IPS DF 4.7 (cell line): ENCODE measurements around the gene CDC42BPG.
A peak's percentile ranks its signal among the peaks of the same experiment; 100 is the strongest.

ENCODE experiments used
- DNase-seq: peaks from one replicate; pipeline ENCODE4 v3.0.0-alpha.2; 2013; ENCODE audit warnings: low spot score; ENCODE audit errors: extremely low read depth

The CDC42BPG gene

DNA sequence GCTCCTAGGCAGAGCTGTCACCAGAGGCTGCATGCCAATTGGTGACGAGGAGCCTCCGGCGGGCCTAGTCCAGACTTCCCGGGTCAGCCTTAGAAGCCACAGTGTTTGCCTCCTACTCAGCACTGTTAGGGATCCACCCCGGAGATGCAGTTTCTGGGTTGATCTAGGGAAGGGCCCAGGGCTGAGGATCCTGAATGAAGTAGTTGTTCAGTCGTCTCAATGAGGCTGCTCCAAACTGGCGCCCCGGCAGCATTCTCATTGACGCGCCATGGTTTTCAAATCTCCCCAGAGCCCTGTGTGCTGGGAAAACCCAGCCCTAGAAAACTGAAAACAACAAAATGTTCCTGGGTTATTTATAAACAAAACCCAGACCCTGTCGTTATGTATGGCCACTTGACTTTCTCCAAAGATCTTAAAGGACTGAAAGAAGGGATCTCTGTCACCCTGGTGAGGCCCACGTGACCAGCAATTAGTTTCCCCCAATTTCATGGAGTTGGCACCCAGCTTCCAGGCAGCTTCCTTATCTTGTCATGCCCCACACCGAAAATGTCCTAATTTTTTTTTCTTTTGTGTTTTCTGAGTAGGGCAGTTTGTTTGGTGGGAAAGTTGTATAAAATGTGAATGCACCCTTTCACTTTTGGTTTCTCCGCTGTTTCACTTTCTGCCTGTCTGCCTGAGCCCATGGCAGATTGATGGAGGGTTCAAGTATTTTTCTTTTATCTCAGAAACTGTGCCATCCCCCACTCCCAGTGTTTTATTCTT is 36.0 kb upstream of the CDC42BPG start:
- DNase-seq = no peak

DNA sequence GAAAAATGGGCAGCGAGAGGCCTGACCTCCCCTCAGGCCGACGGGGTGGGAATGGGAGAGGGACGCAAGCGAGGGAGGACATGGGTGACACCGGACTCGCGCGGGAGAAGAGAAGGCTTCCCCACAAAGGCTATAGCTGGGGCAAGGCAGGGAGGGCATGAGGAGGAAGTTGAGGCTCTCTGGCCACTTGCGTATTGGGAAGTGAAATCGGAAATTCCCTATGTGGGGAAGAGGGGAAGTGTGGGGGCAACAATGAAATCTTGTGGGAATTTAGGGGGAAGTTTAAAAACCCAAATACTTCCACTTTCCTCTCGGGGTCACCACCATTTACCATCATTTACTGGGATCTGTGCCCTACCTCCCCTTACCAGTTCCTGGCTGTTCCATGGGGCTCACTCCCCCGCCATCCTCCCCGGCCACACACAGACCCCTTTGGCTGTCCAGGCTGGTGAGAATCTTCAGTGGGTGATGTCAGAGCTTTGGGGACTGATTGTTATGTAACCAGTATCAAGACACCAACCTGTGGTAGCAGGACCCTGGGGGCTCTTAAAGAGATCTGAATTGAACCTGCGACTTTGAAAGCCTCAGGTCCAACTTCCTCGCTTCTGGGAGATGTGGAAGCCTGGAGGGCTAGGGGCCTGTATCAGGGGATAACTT is 34.9 kb upstream of the CDC42BPG start:
- DNase-seq = no peak

DNA sequence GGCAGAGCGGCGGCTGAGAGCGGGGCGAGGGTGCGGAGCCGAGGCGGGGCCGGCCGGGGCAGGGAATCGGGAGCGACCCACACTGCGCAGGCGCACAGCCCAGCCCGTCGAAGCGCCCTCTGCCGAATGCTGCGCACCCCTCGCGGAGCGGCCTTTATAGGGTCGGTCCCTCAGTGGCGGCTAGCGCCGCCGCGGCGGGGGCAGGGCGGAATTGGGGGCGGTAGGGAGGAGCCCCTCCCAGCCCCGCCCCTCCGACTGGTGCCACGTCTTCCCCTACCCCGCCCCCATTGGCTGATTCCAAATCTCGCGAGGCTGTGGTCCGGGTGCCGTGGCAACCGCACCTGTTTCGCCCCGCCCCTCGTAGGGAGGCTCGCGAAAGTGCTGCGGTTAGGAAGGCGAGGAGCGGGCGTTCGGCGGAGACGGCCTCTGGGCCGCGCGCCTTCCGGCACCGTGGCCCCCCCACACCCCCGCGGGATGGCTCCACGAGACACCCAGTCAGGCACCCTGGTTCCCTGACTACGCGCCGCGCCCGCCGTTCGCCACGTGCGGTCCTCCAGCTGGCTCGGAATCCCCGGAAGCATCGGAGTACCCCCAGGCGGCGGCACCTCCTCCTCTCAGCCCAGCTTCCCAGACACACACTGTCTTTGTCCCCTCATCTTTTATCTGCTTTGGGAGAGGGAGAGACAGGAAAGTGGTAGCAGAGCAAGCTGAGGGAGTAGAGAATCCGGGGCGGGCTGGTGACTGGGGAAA is 34.2 kb upstream of the CDC42BPG start, which contains the start of gene EHD1:
Gene EHD1 (minus strand): TSS at position 128 of the 750 bp plus-strand sequence. CDS start 157 bp downstream, outside the sequence.
- peak; percentile 60 for DNase-seq

DNA sequence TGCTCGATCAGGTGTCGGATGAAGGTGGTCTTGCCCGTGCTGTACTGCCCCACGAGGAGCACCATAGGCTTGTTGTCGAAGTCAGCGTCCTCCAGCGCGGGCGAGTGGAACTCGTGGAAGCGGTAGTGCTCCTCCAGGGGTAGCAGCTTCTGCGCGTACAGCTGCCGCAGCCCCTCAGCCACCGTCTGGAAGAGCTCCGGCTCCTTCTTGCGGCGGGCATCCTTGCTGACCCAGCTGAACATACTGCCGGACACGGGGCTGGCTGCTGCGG is 33.7 kb upstream of the CDC42BPG start:
- DNase-seq = no peak

DNA sequence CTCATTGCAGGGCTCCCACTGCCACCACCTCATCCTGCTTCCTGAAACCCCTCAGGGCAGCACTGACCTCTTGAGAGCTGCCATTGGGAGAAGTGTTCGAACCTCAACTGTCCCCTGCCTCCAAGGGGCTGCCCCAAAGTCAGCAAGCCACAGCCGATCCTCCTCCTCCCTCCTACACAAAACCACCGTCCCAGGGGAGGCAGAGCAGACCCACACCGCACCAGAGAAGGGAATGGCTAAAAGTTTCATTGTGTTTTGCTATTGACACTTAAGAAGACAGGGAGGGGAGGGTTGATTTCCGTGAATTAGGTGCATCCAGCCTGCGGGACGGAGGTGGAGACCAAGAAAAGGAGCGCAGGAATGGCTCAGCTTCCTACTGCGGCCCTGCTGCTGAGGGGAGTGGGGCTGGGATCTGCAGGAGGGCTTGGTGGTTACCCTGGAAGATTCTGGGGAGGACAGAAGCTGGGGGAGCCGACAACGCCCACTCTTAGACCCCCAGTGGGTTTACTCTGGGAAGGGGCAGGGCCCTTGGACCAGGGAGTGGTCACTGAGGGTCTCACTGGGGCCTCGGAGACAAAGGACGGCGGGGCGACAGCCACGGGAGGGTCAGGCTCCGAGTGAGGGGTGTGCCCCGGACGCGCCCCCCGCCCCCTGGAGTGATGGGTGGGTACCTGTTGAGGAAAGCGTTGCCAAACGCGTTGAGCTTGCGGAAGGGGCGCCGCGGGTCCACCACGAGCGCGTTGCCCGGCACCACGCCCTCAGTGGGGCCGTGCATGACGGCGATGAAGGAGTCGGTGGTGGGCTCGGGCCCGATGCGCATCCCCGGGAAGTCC is 33.2 kb upstream of the CDC42BPG start:
- DNase-seq = no peak

DNA sequence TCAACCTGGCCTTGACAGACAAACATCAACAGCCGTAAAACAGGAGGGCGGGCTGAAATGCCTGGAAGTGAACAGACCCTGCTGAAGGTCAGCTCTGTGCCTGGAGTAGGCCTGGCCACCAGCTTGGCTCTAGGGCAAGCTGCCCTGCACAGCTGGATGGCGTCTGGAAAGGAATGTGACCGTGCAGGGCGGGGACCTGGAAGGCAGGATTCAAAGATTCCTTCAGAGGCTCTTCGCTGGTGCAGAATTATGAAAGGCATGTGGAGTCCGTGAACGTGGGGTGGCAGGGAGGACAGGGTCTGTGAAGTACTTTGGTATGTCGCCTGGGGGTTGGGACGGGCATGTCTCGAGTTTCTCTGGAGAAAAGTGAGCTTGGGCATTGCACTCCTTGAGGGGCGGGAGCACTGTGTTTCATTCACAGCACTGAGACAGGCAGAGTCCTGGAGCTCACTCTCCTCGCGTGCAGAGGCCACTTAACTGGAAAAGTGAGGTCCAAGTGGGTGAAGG is 32.4 kb upstream of the CDC42BPG start:
- no peak for DNase-seq

DNA sequence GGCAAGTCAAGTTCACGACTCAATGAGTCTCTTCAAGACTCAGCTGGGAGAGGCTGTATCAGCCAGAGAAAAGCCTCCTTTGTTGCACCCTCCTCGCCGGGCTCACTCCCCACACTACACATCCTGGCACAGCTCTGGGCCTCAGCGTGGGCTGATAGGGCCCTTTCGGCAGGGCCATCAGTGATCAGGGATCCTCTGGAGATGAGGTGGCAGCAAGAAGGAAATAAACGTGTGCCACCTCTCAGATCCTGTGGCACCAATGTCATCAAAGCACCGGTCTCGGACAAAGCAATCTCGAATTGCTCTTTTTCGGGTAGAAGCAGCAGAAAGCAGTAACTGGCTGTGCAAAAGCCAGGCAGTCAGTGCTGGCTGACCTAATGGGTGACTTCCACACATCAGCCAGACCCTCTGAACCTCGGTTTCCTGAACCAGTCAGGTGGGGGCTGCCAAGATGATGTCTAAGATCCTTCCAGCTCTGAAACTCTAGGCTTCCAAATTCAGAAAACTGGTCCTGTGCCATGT is 31.8 kb upstream of the CDC42BPG start:
- DNase-seq = no peak

DNA sequence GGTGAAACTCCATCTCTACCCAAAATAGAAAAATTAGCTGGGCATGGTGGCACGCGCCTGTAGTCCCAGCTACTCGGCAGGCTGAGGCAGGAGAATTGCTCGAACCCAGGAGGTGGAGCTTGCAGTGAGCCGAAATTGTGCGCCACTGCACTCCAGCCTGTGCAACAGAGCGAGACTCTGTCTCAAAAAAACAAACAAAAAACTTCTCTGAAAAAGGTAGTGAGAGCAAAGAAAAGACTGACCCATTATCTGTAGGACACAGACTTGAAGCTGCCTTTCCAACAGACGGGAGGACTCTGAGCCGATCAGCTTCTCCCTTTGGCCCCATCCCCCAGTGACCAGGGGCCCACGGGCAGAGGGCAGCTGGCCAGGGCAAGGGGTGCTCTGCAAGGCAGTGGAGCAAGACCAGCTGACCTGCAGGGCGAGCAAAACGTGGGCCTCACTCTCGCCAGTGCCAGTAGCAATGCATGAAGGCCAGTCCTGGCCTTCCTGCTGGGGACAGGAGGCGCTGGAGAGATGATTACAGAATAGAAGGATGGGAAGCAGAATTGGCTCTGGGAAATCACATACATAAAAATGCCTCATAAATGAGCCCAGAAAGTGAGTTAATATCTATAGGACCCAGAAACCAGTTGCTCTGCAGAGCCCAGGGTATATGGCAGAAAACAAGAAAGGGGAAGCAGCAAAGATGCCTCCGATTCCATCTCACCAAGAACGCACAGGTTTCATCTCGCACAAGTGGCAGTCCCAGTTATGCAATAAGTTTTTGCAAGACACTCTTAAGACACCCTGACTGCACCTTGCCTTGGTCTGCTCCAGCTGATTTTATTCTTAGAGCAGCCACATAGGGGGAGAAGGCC is 31.1 kb upstream of the CDC42BPG start:
- no peak for DNase-seq

DNA sequence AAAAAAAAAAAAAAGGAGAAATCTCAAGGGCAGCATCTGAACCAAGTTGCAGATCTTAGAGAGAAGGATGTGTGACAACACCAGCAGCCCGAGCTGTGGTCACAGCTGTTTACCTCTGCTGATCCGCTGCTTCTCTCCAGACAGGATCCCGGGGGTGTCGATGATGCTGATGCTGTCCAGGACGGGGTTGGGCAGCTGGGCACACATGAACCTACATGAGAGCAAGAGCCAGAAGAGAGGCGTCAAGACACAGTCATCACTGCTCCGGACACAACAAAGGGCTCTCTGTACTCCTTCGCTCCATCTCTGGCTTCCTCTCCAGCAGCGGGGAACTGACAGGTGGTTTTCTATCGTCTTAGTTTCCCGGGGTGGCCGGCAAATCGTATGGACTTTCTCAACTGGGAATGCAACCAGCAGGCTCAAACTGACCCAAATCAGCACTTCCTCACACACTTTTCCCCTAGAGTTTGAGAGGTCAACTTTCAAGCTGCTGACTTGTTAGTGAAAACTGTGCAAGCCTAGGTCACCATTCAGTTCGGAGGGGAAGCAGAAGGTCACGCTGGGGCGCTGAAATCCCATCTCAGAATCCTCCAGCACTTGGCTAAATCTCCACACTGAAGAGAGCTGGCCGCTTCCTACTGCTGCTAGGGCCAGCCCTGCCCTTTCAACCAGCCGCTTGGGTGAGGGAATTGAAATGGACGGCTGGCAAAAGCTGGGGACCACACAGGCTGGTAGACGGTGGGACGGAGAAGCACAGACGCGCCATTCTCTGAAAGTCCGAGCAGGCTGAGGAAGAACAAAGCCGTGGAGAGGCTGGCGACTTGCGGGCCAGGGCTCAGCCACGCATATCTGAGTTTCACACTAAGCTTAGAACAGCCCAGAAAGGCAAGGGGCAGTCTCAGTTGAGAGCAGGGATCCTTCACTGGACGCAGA is 30.1 kb upstream of the CDC42BPG start:
- no peak for DNase-seq

DNA sequence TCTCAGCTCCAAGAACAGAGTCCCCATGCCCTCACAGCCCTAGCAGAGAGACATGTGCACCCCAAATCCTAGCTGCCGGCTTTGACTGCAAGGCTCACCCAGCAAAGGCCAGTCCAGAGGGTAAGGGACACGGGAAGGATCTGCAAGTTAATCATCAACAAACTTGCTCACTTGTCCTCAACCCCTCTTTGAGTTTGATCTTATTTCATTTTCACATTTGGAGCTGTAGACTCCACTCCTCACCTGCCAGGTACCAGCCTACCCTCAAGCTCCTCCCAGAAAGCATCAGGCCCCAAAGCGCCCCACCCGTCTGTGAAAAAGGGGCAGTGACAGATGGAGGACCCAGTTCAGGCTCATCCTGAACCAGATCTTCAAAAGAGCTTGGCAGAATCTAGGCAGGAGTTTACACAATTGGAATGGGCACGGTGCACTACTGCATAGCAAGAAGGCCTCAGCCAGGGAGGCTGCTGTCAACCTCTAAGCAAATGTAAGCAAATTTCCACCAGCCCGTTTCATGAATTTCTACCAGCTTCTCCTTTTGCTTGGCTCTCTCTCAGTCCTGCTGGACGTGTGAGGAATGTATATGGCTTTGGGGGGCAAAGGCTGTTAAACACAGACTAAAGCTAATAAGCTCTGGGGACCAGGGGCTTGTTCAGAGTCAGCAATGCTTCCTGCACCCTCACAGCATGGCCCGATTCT is 28.5 kb upstream of the CDC42BPG start:
- DNase-seq = no peak

DNA sequence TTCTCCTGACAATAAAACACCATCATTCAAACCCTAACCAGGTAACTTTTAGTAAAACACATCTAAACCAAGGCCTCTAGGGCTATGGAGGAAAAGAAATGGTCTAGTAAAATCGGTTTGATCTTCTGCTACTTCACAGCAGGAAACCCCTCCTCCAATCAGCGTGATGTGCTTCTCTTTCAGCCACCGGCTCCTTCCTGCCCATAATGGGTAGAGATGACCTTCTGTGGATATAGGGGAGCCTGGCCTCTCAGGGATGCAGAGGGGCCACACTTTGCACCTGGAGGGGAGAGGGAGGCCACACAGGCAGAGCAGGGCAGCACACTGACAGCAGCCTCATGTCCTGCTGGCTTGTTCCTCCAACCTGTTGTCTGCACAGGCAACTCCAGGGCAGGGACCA is 27.0 kb upstream of the CDC42BPG start:
- DNase-seq = no peak

DNA sequence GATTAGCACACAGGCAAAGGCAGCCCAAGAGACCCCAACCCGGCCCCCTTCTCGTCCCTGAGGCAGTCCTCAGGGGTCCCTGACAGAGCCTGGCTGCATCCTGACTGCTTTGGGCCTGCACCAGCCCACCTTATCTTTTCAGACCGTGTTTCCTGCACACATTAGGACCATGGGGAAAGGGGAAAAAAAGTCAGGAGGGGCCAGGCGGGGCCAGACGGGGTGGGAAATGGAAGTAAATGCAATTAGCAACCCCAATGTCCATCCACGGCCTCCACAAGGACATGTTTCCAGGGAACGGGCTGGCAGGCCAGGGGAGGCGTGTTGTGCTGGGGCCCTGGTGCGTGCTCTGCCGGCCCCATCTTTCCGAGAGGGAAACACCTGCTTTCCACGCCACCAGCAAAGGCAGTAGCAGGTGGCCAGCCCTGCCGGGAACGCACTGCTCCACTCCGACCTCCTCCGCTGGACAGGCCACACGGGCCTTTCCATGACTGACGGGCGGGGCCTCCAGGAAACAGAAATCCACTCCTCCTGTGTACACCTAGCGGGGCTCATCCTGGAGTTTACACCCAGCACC is 26.5 kb upstream of the CDC42BPG start:
- no peak for DNase-seq

DNA sequence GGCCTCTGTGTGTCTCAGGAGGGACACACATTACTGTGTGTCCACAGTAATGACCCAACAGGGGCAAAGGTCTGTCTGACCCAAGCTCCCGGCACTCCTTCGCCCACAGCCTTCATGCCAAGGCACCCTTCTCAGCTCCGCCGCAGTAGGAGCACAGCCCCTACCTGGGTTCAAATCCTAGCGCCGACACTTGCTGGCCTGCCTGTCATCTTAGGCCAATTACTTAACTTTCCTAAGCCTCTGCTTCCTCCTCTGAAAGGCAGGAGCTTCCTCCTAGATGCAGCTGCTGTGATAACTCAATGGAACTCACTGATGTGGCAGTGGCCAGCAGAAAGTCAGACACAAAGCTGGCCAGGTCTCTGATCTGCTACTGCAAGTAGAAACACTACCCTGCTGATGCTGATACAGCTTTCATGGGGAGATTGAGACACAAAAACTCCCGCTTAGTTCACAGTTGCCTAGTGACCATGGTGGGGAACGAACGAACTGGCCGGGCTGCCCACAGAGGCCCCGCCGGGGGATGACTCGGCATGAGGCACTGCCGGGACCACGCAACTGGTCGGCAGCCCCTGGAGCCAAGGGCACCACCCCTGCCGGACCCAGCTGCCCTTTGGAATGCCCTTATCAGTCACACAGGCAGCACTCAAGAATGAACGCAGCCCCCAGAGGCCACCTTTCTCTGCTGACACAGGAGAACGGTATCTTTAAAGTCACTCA is 25.9 kb upstream of the CDC42BPG start:
- no peak for DNase-seq

DNA sequence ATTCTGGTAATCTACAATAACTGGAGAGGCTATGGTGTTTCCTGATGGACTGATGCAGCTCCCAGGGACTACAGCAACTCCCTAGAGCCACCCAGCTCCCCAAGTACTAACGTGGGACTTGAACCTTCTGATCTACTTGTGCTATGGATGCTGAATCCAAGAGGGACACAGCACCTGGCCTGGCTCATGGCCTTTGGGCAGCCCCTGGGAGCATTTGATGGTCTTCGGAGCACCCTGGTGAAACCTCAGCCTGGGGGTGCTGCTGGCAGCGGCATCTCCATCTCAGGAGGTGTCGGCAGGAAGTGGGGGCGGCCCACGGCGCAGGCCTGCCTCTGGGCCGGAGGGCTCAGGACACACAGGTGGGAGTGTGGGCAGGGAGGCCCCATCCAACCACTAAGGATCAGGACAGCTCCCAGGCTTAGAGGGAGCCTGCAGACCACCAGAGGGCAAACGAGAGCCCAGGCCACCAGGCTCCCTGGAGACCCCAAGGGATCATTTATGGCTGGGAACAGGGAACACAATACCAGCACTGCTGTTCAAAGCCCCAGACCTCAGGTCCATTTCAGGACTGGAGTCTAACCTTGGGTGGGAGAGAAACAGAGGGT is 25.2 kb upstream of the CDC42BPG start:
- DNase-seq = no peak

DNA sequence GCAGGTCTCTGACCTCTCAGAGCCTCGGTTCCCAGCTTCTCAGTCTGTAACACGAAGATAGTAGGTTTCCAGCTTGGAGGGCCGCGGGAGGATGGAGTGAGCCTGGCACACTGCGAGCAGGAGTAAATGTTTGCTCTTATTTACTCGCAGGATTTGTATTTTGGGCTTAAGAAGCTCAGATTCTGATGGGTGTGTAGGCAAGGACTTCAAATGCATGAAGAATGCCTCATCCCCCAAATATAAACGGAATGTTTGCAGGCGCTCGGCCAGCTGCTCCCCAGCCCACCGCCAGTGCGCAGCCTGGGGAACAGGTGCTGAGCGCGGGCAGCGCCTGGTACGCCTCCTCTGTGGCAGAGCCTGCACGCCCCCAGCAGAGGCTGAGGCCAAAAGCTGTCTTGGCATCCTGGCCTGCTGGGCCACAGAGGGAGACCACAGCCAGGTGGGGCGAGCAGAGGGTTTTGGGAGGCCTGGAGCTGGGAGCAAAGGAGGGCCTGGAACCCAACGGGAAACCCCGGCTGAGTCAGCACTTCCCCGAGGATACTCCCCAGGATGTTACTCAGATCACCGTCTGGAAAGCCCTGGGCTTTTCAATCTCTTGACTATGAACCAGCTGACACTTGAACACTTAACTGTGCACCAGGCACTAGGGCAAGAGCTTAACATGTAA is 24.6 kb upstream of the CDC42BPG start:
- DNase-seq = no peak

DNA sequence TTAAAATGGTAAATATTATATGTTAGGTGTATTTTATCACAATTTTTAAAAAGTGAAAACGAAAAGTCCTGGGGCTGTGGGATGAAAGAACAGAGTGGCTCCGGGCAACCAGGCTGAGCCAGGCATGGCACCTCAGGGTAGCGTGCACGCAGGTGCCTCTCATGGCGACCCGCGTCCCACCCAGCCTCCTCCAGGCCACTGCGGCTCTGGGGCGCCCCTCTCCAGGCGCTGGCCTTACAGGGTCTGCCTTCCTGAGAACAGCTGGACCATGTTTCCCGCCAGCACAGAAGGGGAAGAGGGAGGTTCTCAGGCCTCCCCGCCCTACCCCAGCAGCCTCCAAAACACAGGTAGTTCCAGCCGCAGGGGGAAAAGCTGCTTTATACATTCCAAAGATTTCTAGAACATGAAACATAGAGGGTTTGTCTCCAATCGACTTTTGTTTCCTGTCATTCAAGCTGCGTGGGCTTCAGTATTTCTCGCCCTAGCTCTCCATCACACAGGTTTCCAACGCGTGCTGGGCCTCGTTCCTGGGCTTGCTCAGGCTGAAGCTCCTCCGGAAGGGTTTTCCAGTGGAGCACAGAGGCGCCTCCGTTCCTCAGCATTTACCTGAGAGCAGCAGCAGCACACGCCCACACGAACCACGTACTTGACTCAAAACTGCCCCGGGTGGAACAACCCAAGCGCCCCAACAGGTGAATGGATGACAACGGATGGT is 23.5 kb upstream of the CDC42BPG start:
- DNase-seq = no peak
